Vagina (tissue), 2 donors: ENCODE results near the gene PDAP1.

ENCODE experiments used
- CTCF ChIP-seq, 3 experiments: fragments of 450-650 bp in 2 of 3; fragments of 200-600 bp in 1 of 3; sonication (generic) in 1 of 3; IDR thresholded peaks; one replicate each; pipeline ENCODE4 v1.5.1; 2017 to 2019; ENCODE audit warnings: antibody characterized with exemption in 3 of 3, mild to moderate bottlenecking in 2 of 3, moderate library complexity in 2 of 3
- POLR2A ChIP-seq, 2 donors: fragments of 450-650 bp; IDR thresholded peaks; one replicate each; pipeline ENCODE4 v1.6.1; 2017; ENCODE audit warnings: antibody characterized with exemption in 2 of 2, mild to moderate bottlenecking in 2 of 2, moderate library complexity in 2 of 2

GRCh38 chr7:99420213-99420612 is 11.8 kb upstream of the PDAP1 start:
- no peak for TF ChIP-seq POLR2A (IDR thresholded peaks at IDR 0.05)
- TF ChIP-seq CTCF (IDR thresholded peaks at IDR 0.05) = no peak
